Adrenal gland (tissue), 12 donors: ENCODE measurements around the gene UBE2G1. TPM values are rescaled to one million over a fixed set of nuclear protein-coding genes. Genes with fewer than 3 reads are reported as not detected.
"Not testable (repeated sequence)": the region's sequence is repeated elsewhere in the genome, so short reads cannot be mapped to it uniquely, and the experiment has no call there.

ENCODE experiments used
- DNase-seq, 7 donors: peaks; one replicate each; pipeline ENCODE4 v3.0.0-alpha.2; 2019 to 2020
- H3K27ac ChIP-seq, 5 donors: fragments of 200-600 bp; sonication (generic) in 4 of 5; 1 replicate in 3 of 5; 2 replicates in 2 of 5; pipeline versions ENCODE4 v1.5.1 to v1.8.0; 2016 to 2020; ENCODE audit warnings: mild to moderate bottlenecking in 1 of 5
- H3K27me3 ChIP-seq: fragments of 200-600 bp; 2 replicates; pipeline ENCODE4 v1.8.0; 2021
- H3K36me3 ChIP-seq, 2 donors: fragments of 200-600 bp; replicated peaks in 1 of 2; 1 replicate in 1 of 2; 2 replicates in 1 of 2; pipeline versions ENCODE4 v1.5.1 to v1.8.0; 2018 to 2022
- H3K4me1 ChIP-seq, 2 donors: fragments of 200-600 bp; replicated peaks in 1 of 2; 1 replicate in 1 of 2; 2 replicates in 1 of 2; pipeline versions ENCODE4 v1.5.1 to v1.8.0; 2018 to 2021
- H3K4me3 ChIP-seq, 4 donors: fragments of 200-600 bp; sonication (generic) in 3 of 4; one replicate each; pipeline ENCODE4 v1.5.1; 2016 to 2018
- H3K9me3 ChIP-seq, 3 donors: fragments of 200-600 bp; sonication (generic) in 1 of 3; replicated peaks in 1 of 3; 1 replicate in 2 of 3; 2 replicates in 1 of 3; pipeline versions ENCODE4 v1.5.1 to v1.8.0; 2016 to 2021
- CTCF ChIP-seq, 6 experiments: fragments of 450-650 bp in 4 of 6; fragments of 200-600 bp in 2 of 6; sonication (generic) in 1 of 6; IDR thresholded peaks; 1 replicate in 5 of 6; 2 replicates in 1 of 6; pipeline versions ENCODE4 v1.5.1 to v1.8.0; 2016 to 2021; ENCODE audit warnings: antibody characterized with exemption in 6 of 6, mild to moderate bottlenecking in 2 of 6, moderate library complexity in 1 of 6
- POLR2A ChIP-seq, 2 donors: fragments of 450-650 bp; IDR thresholded peaks; one replicate each; pipeline ENCODE4 v1.6.1; 2017; ENCODE audit warnings: antibody characterized with exemption in 2 of 2, mild to moderate bottlenecking in 2 of 2, moderate library complexity in 1 of 2
- WGBS, 4 donors: extraction: QIAGEN DNeasy Blood & Tissue Kit in 2 of 4; methylation state at CpG; one replicate each; pipeline versions ENCODE4 v1.1.5 to v1.1.7; 2013 to 2017; 5-methylcytosine and 5-hydroxymethylcytosine counted together
- intact Hi-C, 2 donors: fragments of 100-400 bp; cut with DNase I; formaldehyde crosslinking; loops; one replicate each; pipeline versions ENCODE4 v1.14.1 to v1.15.0; 2022 to 2023
- polyA plus RNA-seq, 3 donors: library from polyadenylated mRNA; stranded (reverse); fragments of 200-250 nt in 2 of 3; fragments of 350-450 nt in 1 of 3; fragmentation: Illumina TruSeq in 1 of 3; extraction: RNeasy Lipid Tissue Mini Kit (QIAGEN cat#74804) in 1 of 3; gene quantifications; one replicate each; pipeline ENCODE4 v1.2.3, GENCODE V29; 2013 to 2014
- total RNA-seq, 9 donors: library from RNA; depleted of rRNA in 4 of 9; stranded (reverse); fragments of >200 nt in 4 of 9; fragments of 120-200 nt in 1 of 9; fragmentation: NEBNext Ultra II Directional in 1 of 9; extraction: Animal tissue kit (Norgen Biotek cat#: 25700) in 1 of 9; gene quantifications; one replicate each; pipeline versions ENCODE4 v1.1.0 to v1.2.4, GENCODE V29; 2013 to 2023
- donor health status: healthy with polysubstance abuse.
- donor health status: Bipolar disorder and iron deficiency.
- donor health status: DM: yes; HTN: yes; CAD: no.
- donor health status: DM: no; HTN: no; CAD: no.
- donor health status: DM: no; HTN: no; CAD: no.
- donor health status: DM: yes; HTN: yes; CAD: no.

Gene UBE2G1
- total and polyA plus RNA-seq, 12 donors: 7.6 to 63.6 (median 54.7) TPM

GRCh38 chr17:4354206-4354605 lies 12.3 kb downstream of the UBE2G1 start:
- TF ChIP-seq POLR2A (IDR thresholded peaks at IDR 0.05) (no peak), CTCF (IDR thresholded peaks at IDR 0.05) (no peak)
- DNase-seq: no peak
- WGBS, 4 donors: 66 to 80% (median 70%) methylated on average over 2 of the region's 2 CpGs
- no peak overlapping the region for H3K27ac ChIP-seq
- no peak overlapping the region for H3K4me3 ChIP-seq
- intact Hi-C loops: loop anchor here in 1 of 2 donors (10.0 kb wide), 1 partner anchor 49 kb away; no protein-coding TSS in a partner anchor
- H3K9me3 ChIP-seq: no peaks in the 10 kb centered on the region
- no peaks in the 10 kb centered on the region for H3K36me3 ChIP-seq
- H3K4me1 ChIP-seq: peaks cover 4 to 29% of the 10 kb centered on the region in 2 donors
- H3K27me3 ChIP-seq: no peaks in the 10 kb centered on the region

DNA sequence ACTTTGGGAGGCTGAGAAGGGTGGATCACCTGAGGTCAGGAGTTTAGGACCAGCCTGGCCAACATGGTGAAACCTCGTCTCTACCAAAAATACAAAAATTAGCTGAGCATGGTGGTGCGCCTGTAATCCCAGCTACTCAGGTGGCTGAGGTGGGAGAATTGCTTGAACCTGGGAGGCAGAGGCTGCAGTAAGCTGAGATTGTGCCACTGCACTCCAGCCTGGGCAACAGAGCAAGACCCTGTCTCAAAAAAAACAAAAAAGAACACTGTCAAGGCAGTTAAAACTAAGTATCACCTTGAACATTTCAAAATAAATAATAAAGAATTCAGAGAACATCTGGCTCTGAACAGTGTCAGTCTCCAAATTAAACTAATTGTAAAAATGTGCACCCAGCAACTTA lies 16.3 kb downstream of the UBE2G1 start:
- intact Hi-C loops: loop anchor here in 1 of 2 donors (10.0 kb wide), 1 partner anchor 45 kb away; no protein-coding TSS in a partner anchor
- 92 to 100% (median 97%) methylated on average over 2 of the region's 2 CpGs for WGBS, 4 donors
- not testable (repeated sequence) for H3K9me3 ChIP-seq, H3K27ac ChIP-seq, DNase-seq, H3K36me3 ChIP-seq, H3K27me3 ChIP-seq, H3K4me3 ChIP-seq
- H3K4me1 ChIP-seq: peaks cover 13 to 26% of the 10 kb centered on the region in 2 donors

DNA sequence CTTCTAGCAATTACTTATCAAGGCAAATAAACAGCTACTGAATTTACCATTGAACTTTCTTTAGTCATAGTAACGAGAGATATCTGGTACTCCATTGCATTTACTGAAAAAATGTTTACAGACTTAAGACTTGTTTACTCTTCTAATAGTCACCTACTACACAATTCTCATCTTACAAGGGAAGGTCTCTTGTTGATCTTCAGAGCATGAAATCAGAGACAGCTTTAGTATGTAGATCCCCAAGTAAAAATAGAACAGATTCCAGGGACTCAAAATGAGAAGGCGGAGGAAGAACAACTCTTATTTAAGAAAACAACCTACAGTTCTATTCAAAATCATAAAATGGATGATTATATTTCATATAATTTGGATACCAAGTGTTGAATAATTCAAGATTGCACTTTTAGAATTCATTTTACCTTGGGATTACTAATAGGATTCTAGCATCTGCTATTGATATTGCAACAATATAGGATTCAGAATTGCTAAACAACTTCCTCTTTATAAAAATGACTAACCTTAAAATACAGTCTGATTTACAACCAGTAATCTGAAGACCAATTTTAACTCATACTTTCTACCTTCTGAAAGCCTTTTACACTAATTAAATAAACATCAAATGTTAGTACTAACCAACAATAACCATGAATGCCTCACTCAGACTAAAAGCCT lies 20.8 kb downstream of the UBE2G1 start:
- Histone ChIP-seq H3K4me1 (peaks cover 14 to 25% of the 10 kb centered on the region in 2 donors), H3K36me3 (no peaks in the 10 kb centered on the region), H3K27ac (no peak overlapping the region), H3K4me3 (no peak overlapping the region), H3K9me3 (no peaks in the 10 kb centered on the region), H3K27me3 (no peaks in the 10 kb centered on the region)
- no peak for DNase-seq
- intact Hi-C loops: no loop called here
- no peak for TF ChIP-seq CTCF (IDR thresholded peaks at IDR 0.05)
- TF ChIP-seq POLR2A (IDR thresholded peaks at IDR 0.05): no peak
- 84 to 94% (median 91%) methylated on average over 2 of the region's 2 CpGs for WGBS, 4 donors

GRCh38 chr17:4344926-4345325 lies 21.5 kb downstream of the UBE2G1 start:
- peaks cover 14 to 27% of the 10 kb centered on the region in 2 donors for H3K4me1 ChIP-seq

More at GRCh38 chr17:4344926-4345325, 21.5 kb downstream of the UBE2G1 start:
- Histone ChIP-seq H3K4me3 (no peak overlapping the region), H3K9me3 (no peaks in the 10 kb centered on the region), H3K36me3 (no peaks in the 10 kb centered on the region), H3K27ac (no peak overlapping the region), H3K27me3 (no peaks in the 10 kb centered on the region)
- intact Hi-C loops: no loop called here
- WGBS, 4 donors: 67 to 79% (median 72%) methylated on average over 1 of the region's 1 CpG
- no peak for DNase-seq
- TF ChIP-seq CTCF (IDR thresholded peaks at IDR 0.05): no peak
- TF ChIP-seq POLR2A (IDR thresholded peaks at IDR 0.05): no peak
